Fibroblast of skin of right biceps (primary cell): ENCODE results near the gene ROCK1.

Experiments
- DNase-seq: peaks from one replicate; pipeline ENCODE4 v3.0.0-alpha.2; 2013

Gene ROCK1

GRCh38 chr18:21105936-21106335 is 5.7 kb downstream of the ROCK1 start:
- no peak for DNase-seq

GRCh38 chr18:21101172-21101571 is 10.4 kb downstream of the ROCK1 start:
- DNase-seq: no peak

GRCh38 chr18:21100678-21101077 is 10.9 kb downstream of the ROCK1 start:
- no peak for DNase-seq

- DNase-seq: peak; percentile 36
Measured at GRCh38 chr18:21100146-21100545, 11.5 kb downstream of the ROCK1 start.

GRCh38 chr18:21099442-21099841 is 12.2 kb downstream of the ROCK1 start:
- DNase-seq: no peak

- DNase-seq: no peak
Measured at GRCh38 chr18:21096760-21097159, 14.9 kb downstream of the ROCK1 start.

- no peak for DNase-seq
Measured at GRCh38 chr18:21093133-21093532, 18.5 kb downstream of the ROCK1 start.

- DNase-seq: no peak
Measured at GRCh38 chr18:21090680-21091079, 20.9 kb downstream of the ROCK1 start.

- peak; percentile 20 for DNase-seq
Measured at GRCh38 chr18:21085579-21086166, 25.9 kb downstream of the ROCK1 start.

GRCh38 chr18:21084511-21085078 is 27.0 kb downstream of the ROCK1 start:
- no peak for DNase-seq

- no peak for DNase-seq
Measured at GRCh38 chr18:21083017-21083416, 28.6 kb downstream of the ROCK1 start.

GRCh38 chr18:21081426-21081825 is 30.2 kb downstream of the ROCK1 start:
- DNase-seq: no peak

GRCh38 chr18:21080576-21080975 is 31.0 kb downstream of the ROCK1 start:
- DNase-seq: no peak

- no peak for DNase-seq
Measured at GRCh38 chr18:21074336-21075323, 37.0 kb downstream of the ROCK1 start.

- DNase-seq: no peak
Measured at GRCh38 chr18:21073180-21073579, 38.4 kb downstream of the ROCK1 start.

- no peak for DNase-seq
Measured at GRCh38 chr18:21071071-21071470, 40.5 kb downstream of the ROCK1 start.

- no peak for DNase-seq
Measured at GRCh38 chr18:21069468-21069867, 42.1 kb downstream of the ROCK1 start.

- DNase-seq: peak; percentile 68
Measured at GRCh38 chr18:21064347-21064746, 47.3 kb downstream of the ROCK1 start.

- DNase-seq: no peak
Measured at GRCh38 chr18:21063011-21063410, 48.6 kb downstream of the ROCK1 start.

GRCh38 chr18:21057112-21057511 is 54.5 kb downstream of the ROCK1 start:
- no peak for DNase-seq

- no peak for DNase-seq
Measured at GRCh38 chr18:21056545-21056944, 55.1 kb downstream of the ROCK1 start.

GRCh38 chr18:21054252-21054821 is 57.3 kb downstream of the ROCK1 start:
- no peak for DNase-seq

- DNase-seq: peak; percentile 90
Measured at GRCh38 chr18:21053127-21053526, 58.5 kb downstream of the ROCK1 start.

- no peak for DNase-seq
Measured at GRCh38 chr18:21052385-21052784, 59.2 kb downstream of the ROCK1 start.
